ENCODE results near the gene GLT8D2.

The GLT8D2 gene

GRCh38 chr12:103964805-103965204 is 85.2 kb downstream of the GLT8D2 start:
- in situ Hi-C loops (cut with MboI; ENCODE audit: low pct_unique_long_range_greater_than_20kb, low sequenced_read_pairs, unreplicated experiment), result no loop called here
- TF ChIP-seq CTCF (IDR thresholded peaks at IDR 0.05; ENCODE audit: extremely low read depth, insufficient read depth, missing control alignments), result no peak
- no peak for DNase-seq (ENCODE audit: low spot score)

GRCh38 chr12:103962493-103962892 is 87.5 kb downstream of the GLT8D2 start:
- TF ChIP-seq CTCF (IDR thresholded peaks at IDR 0.05; ENCODE audit: extremely low read depth, insufficient read depth, missing control alignments), result no peak
- no peak for DNase-seq (ENCODE audit: low spot score)
- in situ Hi-C loops (cut with MboI; ENCODE audit: low pct_unique_long_range_greater_than_20kb, low sequenced_read_pairs, unreplicated experiment), result no loop called here

GRCh38 chr12:103960616-103961227 is 89.3 kb downstream of the GLT8D2 start:
- in situ Hi-C loops (cut with MboI; ENCODE audit: low pct_unique_long_range_greater_than_20kb, low sequenced_read_pairs, unreplicated experiment), result no loop called here
- no peak for TF ChIP-seq CTCF (IDR thresholded peaks at IDR 0.05; ENCODE audit: extremely low read depth, insufficient read depth, missing control alignments)
- DNase-seq (ENCODE audit: low spot score), result no peak

- in situ Hi-C loops (cut with MboI; ENCODE audit: low pct_unique_long_range_greater_than_20kb, low sequenced_read_pairs, unreplicated experiment), result no loop called here
- no peak for DNase-seq (ENCODE audit: low spot score)
- TF ChIP-seq CTCF (IDR thresholded peaks at IDR 0.05; ENCODE audit: extremely low read depth, insufficient read depth, missing control alignments), result no peak
These were observed 91.4 kb downstream of the GLT8D2 start for GRCh38 chr12:103958621-103959020.

GRCh38 chr12:103957865-103958388 is 92.1 kb downstream of the GLT8D2 start:
- TF ChIP-seq CTCF (IDR thresholded peaks at IDR 0.05; ENCODE audit: extremely low read depth, insufficient read depth, missing control alignments), result no peak
- in situ Hi-C loops (cut with MboI; ENCODE audit: low pct_unique_long_range_greater_than_20kb, low sequenced_read_pairs, unreplicated experiment), result no loop called here
- no peak for DNase-seq (ENCODE audit: low spot score)

GRCh38 chr12:103956509-103957027 is 93.4 kb downstream of the GLT8D2 start:
- in situ Hi-C loops (cut with MboI; ENCODE audit: low pct_unique_long_range_greater_than_20kb, low sequenced_read_pairs, unreplicated experiment), result no loop called here
- TF ChIP-seq CTCF (IDR thresholded peaks at IDR 0.05; ENCODE audit: extremely low read depth, insufficient read depth, missing control alignments), result no peak
- DNase-seq (ENCODE audit: low spot score), result no peak

All from GM13977 (cell line).